Cardiac fibroblast (primary cell): ENCODE data around the gene ELL.

ENCODE experiments used
- DNase-seq, 2 donors: peaks; one replicate each; pipeline versions ENCODE4 v3.0.0 to v3.0.0-alpha.2; 2010; ENCODE audit warnings: low read depth in 2 of 2
- H3K4me3 ChIP-seq, 2 donors: replicated peaks in 1 of 2; 1 replicate in 1 of 2; 2 replicates in 1 of 2; pipeline ENCODE4 v1.5.1; 2011; ENCODE audit warnings: low read depth in 2 of 2, low read length in 2 of 2, mild to moderate bottlenecking in 2 of 2, moderate library complexity in 1 of 2
- CTCF ChIP-seq: IDR thresholded peaks from one replicate; pipeline ENCODE4 v1.5.1; 2011; ENCODE audit warnings: low read depth, mild to moderate bottlenecking, low read length, inconsistent platforms

ELL gene

DNA sequence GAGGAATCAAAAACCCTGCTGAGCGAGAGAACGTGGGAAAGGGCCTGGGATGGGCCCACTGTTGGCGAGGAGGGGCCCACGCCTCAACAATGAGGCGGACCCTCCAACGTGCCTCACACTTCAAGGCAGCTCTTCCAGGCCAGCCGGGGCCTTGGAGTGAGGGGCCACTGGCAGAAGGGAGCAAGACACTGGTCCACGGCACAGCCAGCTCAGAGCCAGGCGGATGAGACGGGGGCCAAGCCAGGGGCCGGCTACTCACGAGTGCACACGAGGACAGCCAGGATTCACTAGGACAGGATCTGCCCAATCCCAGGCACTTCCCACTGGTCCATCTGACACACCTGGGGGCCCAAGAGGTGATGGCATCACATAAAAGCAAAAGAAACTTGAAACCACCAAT lies 20.5 kb downstream of the ELL start:
- no peak overlapping the region for H3K4me3 ChIP-seq
- DNase-seq, result no peak
- no peak for TF ChIP-seq CTCF

DNA sequence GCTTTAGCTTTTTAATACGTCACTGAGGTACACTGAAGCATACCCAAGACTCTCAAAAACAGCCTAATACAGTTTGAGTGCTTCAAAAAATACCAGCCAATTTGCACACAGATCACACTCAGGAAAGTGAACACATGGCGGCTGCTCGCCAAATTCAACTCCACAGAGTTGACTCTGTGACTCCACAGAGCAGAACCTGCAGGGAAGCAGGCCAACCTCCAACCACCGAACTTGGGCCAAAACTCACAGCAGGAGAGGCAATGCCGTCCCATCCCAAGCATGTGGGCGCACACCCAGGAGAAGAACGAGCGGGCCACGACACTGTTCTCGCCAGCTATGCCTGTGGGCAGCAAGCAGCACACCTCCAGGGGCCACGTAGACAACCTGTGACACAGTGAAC lies 21.1 kb downstream of the ELL start:
- no peak overlapping the region for H3K4me3 ChIP-seq
- DNase-seq, result no peak
- TF ChIP-seq CTCF, result no peak

DNA sequence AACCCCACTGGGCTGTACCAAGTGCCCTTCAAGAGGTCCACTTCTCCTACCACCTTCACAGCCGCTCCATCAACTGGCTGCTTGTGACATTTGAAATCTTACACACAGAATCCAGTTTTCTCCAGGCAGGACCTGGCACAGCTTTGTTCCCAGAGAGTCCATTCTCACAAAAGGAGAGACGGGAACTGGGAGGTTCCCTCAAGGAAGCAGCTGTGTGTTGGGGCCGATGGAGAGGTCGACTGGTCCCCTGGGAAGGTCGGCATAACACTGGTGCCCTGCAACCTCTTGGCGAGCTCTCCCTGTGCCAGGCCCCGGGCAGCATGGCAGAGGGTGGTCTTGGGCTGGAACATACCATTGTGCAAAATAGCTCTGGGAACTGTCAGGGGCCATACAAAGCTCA lies 21.5 kb downstream of the ELL start:
- TF ChIP-seq CTCF, result no peak
- H3K4me3 ChIP-seq, result no peak overlapping the region
- DNase-seq, result peak in 1 of 2 donors; percentile 35

- no peak for DNase-seq
- no peak overlapping the region for H3K4me3 ChIP-seq
- TF ChIP-seq CTCF, result no peak
Measured at GRCh38 chr19:18499055-18499775, 22.7 kb downstream of the ELL start.

DNA sequence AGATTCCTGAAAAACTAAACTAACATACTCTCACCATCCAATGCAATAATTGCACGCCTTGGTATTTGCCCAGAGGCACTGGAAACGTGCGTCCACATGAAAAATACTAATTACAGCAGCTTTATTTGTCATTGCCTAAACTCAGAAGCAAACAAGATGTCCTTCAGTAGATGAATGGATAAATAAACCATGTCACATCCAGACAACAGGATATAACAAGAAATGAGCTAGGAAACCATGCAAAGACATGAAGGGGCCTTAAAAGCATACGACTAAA lies 25.0 kb downstream of the ELL start:
- no peak for TF ChIP-seq CTCF
- DNase-seq, result no peak
- no peak overlapping the region for H3K4me3 ChIP-seq

DNA sequence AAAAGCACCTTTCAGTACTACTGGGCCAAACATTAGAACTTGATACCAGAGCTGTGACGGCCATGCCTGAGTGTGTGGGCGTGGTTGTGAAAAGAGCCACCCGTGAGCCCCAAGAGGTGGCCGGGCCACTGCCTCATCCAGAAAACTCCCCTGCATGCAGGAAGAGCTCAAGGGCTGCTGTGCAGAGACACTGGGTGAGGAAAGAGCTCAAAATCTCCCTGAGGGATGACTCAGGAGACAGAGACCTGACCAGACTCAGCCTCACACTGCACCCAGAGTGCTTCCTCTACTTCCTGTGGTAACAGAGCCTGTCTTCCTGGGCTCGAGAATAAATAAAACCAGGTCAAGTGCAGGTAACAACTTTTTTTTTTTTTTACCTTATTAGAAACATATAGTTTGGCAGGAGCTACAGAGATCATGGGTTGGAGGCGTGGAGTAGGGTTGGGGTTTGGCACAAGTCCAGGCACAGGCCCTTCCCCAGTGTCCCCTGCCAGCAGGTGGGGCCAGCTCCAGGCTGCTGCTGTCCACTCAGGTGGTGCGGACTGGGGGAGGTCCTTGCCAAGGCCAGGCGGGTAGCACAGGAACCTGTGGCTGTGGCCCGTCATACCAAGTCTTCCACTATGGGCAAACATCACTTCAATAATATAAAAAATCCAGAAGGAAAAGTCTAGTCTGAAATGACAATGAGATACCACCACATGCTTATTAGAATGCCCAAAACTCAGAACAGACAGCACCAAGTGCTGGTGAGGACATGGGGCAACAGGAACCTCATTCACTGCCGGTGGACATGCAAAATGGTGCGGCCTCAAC lies 25.5 kb downstream of the ELL start:
- DNase-seq, result peak; percentile 37 to 81
- TF ChIP-seq CTCF, result no peak
- H3K4me3 ChIP-seq, result no peak overlapping the region
